Esophagus squamous epithelium (tissue), 5 donors: ENCODE results near the gene RANBP3L. TPM values are rescaled to one million over a fixed set of nuclear protein-coding genes. Genes with fewer than 3 reads are reported as not detected.

Experiments used
- DNase-seq: peaks from one replicate; lab custom pipeline; 2025; lab: John Stamatoyannopoulos, UW
- H3K27ac ChIP-seq, 4 donors: fragments of 200-600 bp; sonication (generic); one replicate each; pipeline ENCODE4 v1.5.1; 2016 to 2019; ENCODE audit warnings: mild to moderate bottlenecking in 1 of 4
- H3K27me3 ChIP-seq, 4 donors: fragments of 200-600 bp; sonication (generic); 1 replicate in 3 of 4; 2 replicates in 1 of 4; pipeline versions ENCODE4 v1.5.1 to v1.6.0; 2017 to 2021; ENCODE audit warnings: antibody characterized with exemption in 1 of 4
- H3K36me3 ChIP-seq, 3 donors: fragments of 200-600 bp; sonication (generic); one replicate each; pipeline ENCODE4 v1.5.1; 2016 to 2019
- H3K4me1 ChIP-seq, 3 donors: fragments of 200-600 bp; sonication (generic); one replicate each; pipeline ENCODE4 v1.5.1; 2017 to 2019
- H3K4me3 ChIP-seq, 4 donors: fragments of 200-600 bp; sonication (generic); 1 replicate in 3 of 4; 2 replicates in 1 of 4; pipeline ENCODE4 v1.5.1; 2016 to 2019; ENCODE audit warnings: mild to moderate bottlenecking in 2 of 4, moderate library complexity in 1 of 4
- H3K9me3 ChIP-seq, 3 donors: fragments of 200-600 bp; sonication (generic); one replicate each; pipeline ENCODE4 v1.5.1; 2016 to 2019
- CTCF ChIP-seq, 6 experiments: fragments of 450-650 bp in 4 of 6; fragments of 200-600 bp in 2 of 6; sonication (generic) in 2 of 6; IDR thresholded peaks; one replicate each; pipeline ENCODE4 v1.5.1; 2016 to 2019; ENCODE audit warnings: antibody characterized with exemption in 6 of 6, mild to moderate bottlenecking in 4 of 6, moderate library complexity in 4 of 6
- POLR2A ChIP-seq, 4 donors: fragments of 450-650 bp; IDR thresholded peaks; one replicate each; pipeline ENCODE4 v1.6.1; 2017; ENCODE audit warnings: antibody characterized with exemption in 4 of 4, mild to moderate bottlenecking in 4 of 4, moderate library complexity in 3 of 4
- WGBS, 2 donors: methylation state at CpG; one replicate each; pipeline ENCODE4 v1.1.5; 2018; 5-methylcytosine and 5-hydroxymethylcytosine counted together
- intact Hi-C: fragments of 100-400 bp; cut with DNase I; formaldehyde crosslinking; loops from one replicate; pipeline ENCODE4 v1.15.0; 2022
- total RNA-seq, 4 donors: library from RNA; depleted of rRNA; stranded (reverse); fragments of >200 nt; gene quantifications; one replicate each; pipeline ENCODE4 v1.1.0, GENCODE V29; 2016
- donor health status: DM: yes; HTN: yes; CAD: no.

The RANBP3L gene
- total RNA-seq, 4 donors from 2014 or later = 0.30 to 0.57 (median 0.56) TPM; not detected in 1

GRCh38 chr5:36232533-36232932 lies 69.2 kb downstream of the RANBP3L start:
- WGBS, 2 donors = 89 to 90% methylated on average over 3 of the region's 3 CpGs
- Histone ChIP-seq H3K9me3 (no peaks in the 10 kb centered on the region), H3K4me1 (peaks cover 0 to 17% (median 0%) of the 10 kb centered on the region in 3 donors), H3K27ac (no peak overlapping the region), H3K27me3 (no peaks in the 10 kb centered on the region), H3K4me3 (no peak overlapping the region), H3K36me3 (no peaks in the 10 kb centered on the region)
- intact Hi-C loops = no loop called here
- no peak for DNase-seq
- TF ChIP-seq CTCF (IDR thresholded peaks at IDR 0.05) (no peak), POLR2A (IDR thresholded peaks at IDR 0.05) (no peak)

DNA sequence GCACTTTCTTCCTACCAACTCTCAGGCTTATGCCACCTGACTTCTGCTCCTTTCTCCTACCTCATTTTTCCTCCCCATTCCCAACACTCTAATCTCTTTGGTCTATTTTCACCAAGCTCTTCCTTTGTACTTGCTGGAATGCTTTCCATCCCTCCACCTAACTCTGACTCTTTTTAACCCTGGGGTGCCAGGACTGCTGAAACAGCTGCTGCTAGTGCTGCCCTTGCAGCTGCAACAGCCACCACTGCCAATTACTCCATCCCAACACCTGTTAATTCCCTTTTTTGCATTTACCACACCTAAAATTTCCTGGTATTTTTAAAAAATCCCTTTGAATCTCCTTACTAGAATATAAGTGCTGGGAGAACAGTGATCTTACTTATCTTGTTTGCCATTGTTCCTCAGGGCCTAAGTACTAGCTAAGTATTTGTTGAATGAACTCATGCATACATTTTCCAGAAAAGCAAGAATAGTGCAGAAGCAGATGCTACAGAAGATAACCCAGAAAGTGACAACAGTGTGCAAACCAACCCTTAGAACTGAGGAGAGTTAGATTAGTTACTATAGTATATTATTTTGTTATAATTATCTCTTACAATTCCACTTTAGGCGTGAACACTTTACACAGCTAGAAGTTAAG lies 71.4 kb downstream of the RANBP3L start:
- intact Hi-C loops = no loop called here

GRCh38 chr5:36228505-36228904 lies 73.2 kb downstream of the RANBP3L start:
- 91 to 93% methylated on average over 7 of the region's 7 CpGs for WGBS, 2 donors
- no peak for DNase-seq
- Histone ChIP-seq H3K9me3 (no peaks in the 10 kb centered on the region), H3K4me3 (no peak overlapping the region), H3K36me3 (peaks cover 0 to 28% (median 0%) of the 10 kb centered on the region in 3 donors), H3K27ac (no peak overlapping the region), H3K27me3 (no peaks in the 10 kb centered on the region), H3K4me1 (peaks cover 0 to 8% (median 0%) of the 10 kb centered on the region in 3 donors)
- no peak for TF ChIP-seq POLR2A (IDR thresholded peaks at IDR 0.05)
- intact Hi-C loops = no loop called here

More for the DNA sequence above, 71.4 kb downstream of the RANBP3L start:
- H3K9me3 ChIP-seq = no peaks in the 10 kb centered on the region
- 86 to 93% methylated on average over 1 of the region's 1 CpG for WGBS, 2 donors
- no peak overlapping the region for H3K27ac ChIP-seq
- no peaks in the 10 kb centered on the region for H3K27me3 ChIP-seq
- H3K36me3 ChIP-seq = peaks cover 0 to 10% (median 0%) of the 10 kb centered on the region in 3 donors
- DNase-seq = no peak
- H3K4me1 ChIP-seq = peaks cover 0 to 8% (median 0%) of the 10 kb centered on the region in 3 donors
- no peak overlapping the region for H3K4me3 ChIP-seq
- no peak for TF ChIP-seq CTCF (IDR thresholded peaks at IDR 0.05)
- TF ChIP-seq POLR2A (IDR thresholded peaks at IDR 0.05) = no peak

GRCh38 chr5:36227046-36227445 lies 74.7 kb downstream of the RANBP3L start:
- no peak overlapping the region for H3K4me3 ChIP-seq
- peaks cover 0 to 43% (median 0%) of the 10 kb centered on the region in 3 donors for H3K36me3 ChIP-seq
- no peaks in the 10 kb centered on the region for H3K9me3 ChIP-seq
- intact Hi-C loops = no loop called here
- TF ChIP-seq POLR2A (IDR thresholded peaks at IDR 0.05) = no peak
- no peak for TF ChIP-seq CTCF (IDR thresholded peaks at IDR 0.05)
- no peaks in the 10 kb centered on the region for H3K27me3 ChIP-seq
- no peak for DNase-seq
- H3K27ac ChIP-seq = no peak overlapping the region
- peaks cover 0 to 8% (median 0%) of the 10 kb centered on the region in 3 donors for H3K4me1 ChIP-seq

DNA sequence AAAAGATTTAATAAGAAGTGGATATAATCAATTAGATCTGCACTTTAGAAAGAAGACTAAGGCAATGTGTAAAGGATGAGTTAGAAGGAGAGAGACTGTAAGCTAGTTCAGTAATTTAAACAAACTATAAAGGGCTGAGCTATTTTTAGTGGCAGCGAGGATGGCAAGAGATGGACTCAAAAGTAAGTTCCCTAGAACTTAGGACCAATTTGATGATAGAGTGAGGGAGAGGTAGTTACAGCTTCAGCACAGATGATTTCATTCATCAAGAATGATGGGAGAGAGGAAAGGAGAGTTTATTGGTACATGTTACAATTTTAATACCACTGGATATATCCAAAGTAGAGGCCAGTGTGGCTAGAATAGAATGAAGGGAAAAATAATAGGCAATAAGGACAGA lies 79.1 kb downstream of the RANBP3L start:
- Histone ChIP-seq H3K4me3 (no peak overlapping the region), H3K9me3 (no peaks in the 10 kb centered on the region), H3K27me3 (no peaks in the 10 kb centered on the region), H3K36me3 (peaks cover 0 to 78% (median 0%) of the 10 kb centered on the region in 3 donors), H3K4me1 (peaks cover 0 to under 1% (median 0%) of the 10 kb centered on the region in 3 donors), H3K27ac (no peak overlapping the region)
- no peak for DNase-seq
- 92 to 94% methylated on average over 1 of the region's 1 CpG for WGBS, 2 donors
- intact Hi-C loops = no loop called here
- TF ChIP-seq CTCF (IDR thresholded peaks at IDR 0.05) = no peak
- no peak for TF ChIP-seq POLR2A (IDR thresholded peaks at IDR 0.05)
